ENCODE measurements around the gene GGA3.

GGA3 gene

DNA sequence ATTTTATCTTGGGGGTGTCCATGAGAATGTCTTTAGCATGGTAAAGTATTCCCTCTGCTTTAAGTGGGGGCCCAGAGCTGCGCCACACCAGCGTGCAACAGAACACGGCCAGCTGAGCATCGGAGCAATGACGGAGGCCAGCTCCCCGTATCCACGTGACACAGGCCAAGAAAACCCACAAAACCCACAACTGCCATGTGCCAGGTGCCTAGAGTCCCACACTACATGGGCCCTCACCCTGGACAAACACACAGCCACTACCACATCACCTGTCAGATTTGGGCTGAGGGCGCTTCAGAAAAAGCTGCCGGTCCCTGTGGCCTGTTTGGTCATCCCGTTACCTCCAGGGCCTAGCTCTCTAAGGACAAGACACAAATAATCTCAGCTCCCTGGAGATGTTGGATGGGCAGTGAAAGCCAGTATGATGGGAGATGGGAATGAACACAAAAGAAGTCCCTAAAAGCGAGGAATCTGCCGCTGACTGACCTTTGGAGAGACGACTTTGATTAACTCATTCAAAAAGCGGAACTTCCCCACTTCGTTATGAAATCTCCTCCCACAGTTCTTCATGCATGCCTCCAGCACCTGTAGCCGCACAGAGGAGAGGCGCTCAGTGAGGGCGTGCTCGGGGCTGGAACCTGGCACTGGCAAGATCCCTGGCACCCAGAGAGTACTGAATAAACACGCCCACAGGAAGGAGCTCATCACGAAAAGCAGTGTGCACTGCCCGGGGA is 17.1 kb downstream of the GGA3 start:
- peak; percentile 83 for DNase-seq

DNA sequence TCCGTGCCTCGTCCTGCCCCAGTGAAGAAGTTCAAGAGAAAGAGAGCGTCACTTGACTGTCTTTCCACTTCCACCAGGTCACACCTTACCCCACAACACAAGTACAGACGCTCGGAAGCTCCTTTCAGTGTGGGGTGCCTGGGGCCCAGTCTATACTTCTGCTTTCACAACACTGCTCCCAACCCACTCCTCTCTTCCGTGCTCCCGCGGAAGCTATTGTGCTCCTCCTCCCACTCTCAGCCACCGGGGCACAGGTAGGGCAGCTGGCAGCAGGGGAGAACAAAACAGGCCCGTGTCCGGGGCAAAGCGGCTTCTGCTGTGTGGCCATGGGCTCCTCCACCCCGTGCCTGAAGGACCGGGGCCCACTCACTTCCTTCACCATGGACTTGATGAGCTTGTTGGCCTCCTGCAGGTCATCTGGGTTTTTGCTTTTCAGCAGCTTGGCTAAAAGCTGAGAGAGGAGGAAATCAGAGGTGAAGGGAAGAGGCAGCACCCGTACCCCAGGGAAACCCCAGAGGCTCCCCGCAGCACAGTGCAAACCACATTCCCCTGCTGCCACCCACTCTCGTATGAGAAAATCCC is 18.9 kb downstream of the GGA3 start:
- peak; percentile 12 for DNase-seq

DNA sequence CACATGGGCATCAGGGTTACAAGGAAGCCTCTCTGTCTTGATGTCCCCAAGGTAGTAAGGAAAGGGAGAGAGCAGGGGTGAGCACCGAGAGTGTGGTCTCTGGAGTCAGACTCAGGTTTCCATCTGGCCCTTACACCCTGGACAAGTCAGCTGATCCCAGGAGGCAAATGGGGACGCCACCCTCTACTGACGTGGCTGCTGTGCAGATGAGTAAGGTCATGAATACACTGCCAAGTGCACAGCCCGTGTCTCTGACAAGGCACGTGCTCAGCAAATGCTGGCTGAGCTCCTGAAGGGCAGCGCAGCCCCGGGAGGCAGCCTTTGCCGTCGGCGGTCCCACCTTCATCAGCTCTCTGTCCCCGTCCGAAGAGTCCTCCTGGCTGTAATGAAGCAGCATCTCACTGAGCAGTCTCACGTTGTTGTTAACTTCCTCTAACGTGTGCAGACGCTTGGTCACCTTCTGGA is 19.4 kb downstream of the GGA3 start:
- DNase-seq: no peak

DNA sequence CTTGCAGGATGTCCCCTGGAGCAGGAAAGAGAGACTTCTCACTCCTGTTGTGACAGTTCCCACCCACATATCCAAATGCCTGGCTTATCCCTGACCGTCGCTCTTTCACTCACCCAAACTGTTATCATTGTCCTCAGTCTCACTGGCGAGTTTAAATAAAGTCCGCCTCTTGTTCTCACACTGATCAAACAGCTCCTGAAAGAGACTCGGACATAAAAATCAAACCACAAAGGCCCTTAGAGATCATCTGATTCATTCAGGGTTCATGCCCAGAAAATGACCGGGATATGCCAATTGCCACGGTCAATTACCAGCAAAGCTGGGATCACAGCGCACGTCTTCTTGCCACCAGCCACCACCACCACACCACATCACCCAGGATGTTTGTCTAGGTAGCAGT is 19.9 kb downstream of the GGA3 start:
- DNase-seq: no peak

DNA sequence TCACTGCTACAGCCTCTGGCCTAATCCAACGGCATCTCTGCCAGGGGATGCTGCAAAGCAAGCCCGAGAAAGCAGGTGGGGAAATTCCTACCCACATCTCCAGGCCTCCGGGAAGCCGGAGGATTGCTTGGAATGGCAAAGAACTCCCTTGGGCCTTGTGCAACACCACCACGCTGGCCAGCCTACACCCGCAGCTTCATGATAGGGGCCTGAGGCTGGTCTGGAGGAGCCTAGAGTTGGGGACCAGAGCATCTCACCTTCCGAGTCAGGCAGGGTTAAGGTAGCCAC is 20.3 kb downstream of the GGA3 start:
- no peak for DNase-seq

DNA sequence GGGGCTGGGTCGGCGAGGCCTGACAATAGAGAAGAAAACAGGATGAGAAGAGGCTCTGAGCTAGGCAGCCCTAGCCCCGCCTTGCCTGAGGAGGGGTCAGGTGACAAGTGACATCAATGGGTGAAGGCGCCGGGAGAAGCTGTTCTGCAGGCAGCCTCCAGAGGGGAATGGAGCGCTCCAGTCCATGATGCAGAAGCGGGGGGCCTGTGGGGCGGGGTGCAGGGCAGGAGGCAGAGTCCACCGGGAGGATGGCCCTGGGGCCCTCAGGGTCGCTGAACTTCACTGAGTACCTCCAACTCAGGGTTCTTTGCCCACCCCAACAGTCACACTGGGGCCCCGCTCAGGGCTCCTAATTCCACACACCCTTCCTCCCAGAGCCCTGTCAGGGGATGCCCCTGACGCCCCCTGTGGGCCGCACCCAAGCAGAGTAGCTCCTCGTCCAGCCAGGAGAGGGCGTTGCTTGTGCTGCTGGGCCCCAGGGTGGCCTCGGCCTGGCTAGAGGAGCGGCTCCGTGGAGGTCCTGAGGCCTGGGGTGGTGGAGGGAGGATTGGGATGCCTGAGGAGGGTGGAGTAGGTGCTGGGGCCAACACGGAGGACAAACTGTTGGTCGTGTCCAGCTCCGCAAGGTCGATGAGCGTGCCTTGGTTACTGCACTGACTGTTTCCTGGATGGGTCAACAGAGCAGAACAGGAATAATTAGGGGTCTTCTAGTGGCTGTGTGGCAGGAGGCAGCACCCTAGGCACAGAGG is 20.8 kb downstream of the GGA3 start:
- DNase-seq: peak; percentile 45

DNA sequence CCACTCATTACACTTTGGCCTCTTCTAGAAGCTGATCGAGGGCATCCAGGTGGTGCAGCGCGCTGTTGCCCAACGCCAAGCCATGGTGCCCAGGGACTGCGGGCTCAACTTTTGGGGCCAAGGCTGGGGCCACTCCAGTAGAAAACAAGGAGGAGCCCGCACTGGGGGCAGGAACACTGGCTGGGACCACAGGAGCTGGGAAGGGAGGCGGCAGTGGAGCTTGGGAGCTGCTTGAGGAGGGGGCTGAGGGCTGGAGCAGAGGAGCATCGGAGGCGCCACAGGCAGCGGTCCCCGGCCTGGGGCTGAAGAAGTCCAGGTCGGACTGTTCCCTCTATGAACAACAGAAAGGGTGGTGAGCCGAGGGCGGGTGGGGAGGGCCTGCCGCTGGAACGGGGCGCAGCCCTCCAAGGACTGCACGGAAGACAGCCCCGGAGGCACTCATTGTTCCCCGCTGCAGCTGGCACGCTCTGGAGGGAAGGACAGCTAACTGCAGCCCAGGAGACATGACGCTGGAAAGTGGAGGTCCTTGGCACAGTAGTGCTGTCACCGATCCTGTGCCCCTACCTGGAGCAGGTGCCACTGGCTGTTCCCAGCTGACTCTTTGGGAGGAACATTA is 21.5 kb downstream of the GGA3 start:
- no peak for DNase-seq

DNA sequence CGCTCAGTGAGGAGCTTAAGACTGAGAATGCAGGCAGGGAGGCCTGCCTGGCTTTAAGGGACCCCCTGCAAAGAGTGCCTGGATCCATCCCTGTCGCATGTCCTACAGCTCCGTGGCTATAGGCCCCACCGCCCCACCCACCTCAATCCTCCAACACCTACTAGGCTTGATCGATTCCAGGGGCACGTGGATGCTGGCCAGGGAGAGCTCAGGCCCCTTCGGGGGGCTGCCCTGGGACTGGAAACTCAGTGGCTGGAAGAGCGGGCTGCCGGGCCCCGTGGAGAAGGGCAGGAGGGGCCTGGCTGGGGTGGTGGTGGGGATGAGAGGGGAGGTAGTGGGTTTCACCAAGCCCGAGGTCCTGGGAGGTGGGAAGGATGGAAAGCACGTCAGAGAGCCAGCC is 22.2 kb downstream of the GGA3 start:
- DNase-seq: no peak

DNA sequence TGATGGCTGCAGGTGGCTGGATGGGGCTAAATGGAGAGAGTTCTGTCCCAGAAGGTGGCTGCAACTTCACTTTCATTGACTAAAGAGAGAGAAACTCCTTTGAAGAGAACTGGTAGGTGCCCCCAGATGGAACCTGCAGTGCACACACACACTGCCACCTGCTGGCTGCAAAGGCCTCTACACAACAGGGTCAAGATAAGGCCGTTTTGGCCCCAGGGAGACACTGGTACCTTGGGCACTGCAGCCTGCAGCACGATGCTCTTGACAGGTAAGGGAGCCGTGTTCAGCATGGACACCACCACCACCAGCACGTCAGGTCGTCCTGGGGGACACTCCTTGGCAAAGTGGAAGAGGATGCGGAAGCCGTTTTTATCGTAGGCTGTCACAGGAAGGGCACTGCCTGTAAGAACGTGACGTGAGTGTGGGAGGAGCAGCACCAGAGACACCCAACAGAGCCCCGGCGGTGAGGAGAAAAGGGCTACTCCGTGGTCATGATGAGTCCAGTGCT is 22.7 kb downstream of the GGA3 start:
- DNase-seq: peak; percentile 68

DNA sequence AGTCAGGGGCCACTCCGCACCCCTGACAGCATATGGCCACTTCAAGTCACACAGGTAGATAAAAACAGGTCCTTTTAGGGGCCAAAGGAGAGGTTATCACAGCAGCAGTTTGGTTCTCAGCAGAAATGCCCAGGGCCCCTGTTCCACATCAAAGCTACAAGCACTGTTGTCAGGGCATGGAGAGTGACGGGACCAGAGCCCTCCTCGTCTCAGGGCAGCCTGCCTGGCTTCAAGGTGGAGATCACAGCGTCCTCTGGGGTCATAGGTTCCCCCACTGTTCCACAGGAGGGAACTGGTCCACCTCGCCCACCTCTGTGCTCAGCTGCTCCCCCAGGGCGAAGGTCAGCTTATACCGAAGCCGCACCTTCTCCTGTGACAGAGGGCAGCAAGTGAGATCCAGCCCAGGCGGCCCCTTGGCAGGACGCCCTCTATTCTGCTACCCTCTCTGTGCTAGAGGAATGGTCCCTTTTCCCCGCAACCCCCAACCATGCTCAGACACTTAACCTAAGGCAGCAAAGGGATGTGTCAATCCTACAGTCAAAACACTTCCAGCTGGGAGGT is 23.3 kb downstream of the GGA3 start:
- no peak for DNase-seq

DNA sequence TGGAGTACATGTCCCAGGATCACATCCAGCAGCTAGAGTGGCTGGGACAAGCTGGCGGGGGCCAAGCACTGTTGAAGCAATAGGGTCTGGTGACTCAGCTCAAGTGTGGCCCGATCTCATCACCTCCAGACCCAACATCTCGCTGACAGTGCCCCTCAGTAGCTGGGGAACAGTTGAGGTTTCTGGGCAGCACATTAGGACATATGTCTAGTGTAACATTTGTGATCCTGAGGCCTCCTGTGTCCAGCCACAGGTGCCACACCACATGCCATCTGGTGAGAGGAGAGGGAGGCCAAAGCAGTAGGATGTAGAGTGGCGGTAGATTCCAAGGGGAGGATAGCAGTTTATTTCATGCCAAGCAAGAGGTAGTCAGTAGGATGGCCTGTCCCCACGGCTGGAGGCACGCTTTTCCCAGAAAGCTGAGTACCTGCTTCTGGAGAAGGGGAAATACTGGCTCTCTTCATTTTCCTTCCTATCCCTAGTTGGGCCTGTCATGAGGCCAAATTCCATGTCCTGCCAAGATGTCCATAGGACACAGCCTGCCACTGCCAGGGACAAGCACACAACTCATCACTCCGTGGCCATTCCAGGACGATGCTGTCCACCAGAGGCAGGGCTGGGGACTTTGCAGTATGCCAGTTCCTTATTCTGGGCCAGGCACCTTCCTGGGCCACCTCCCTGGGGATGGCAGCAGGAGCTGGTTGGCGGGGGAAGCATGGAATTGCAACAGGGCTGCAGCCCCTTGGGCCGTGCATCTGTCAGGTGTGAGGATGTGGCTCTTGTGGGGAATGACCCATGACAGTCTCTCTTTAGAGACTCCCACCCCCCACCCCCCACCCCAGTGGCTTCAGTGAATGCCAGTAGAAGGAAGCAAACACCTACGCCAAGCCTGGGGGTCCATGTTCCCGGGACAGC is 24.0 kb downstream of the GGA3 start:
- DNase-seq: no peak

DNA sequence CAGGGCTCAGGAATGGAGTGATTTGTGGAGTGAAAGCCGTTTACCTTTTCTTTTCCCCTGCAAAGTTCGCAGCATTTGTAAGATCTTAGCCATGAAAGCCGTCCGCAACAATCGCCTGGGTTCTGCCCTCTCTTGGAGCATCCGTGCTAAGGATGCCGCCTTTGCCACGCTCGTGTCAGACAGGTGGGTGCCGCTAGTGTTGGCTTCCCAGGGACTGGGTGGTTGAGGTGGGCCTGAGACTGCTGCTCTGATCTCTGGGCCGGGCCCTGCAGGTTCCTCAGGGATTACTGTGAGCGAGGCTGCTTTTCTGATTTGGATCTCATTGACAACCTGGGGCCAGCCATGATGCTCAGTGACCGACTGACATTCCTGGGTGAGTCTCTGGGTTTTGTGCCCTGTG is 28.6 kb downstream of the GGA3 start:
- DNase-seq: no peak

DNA sequence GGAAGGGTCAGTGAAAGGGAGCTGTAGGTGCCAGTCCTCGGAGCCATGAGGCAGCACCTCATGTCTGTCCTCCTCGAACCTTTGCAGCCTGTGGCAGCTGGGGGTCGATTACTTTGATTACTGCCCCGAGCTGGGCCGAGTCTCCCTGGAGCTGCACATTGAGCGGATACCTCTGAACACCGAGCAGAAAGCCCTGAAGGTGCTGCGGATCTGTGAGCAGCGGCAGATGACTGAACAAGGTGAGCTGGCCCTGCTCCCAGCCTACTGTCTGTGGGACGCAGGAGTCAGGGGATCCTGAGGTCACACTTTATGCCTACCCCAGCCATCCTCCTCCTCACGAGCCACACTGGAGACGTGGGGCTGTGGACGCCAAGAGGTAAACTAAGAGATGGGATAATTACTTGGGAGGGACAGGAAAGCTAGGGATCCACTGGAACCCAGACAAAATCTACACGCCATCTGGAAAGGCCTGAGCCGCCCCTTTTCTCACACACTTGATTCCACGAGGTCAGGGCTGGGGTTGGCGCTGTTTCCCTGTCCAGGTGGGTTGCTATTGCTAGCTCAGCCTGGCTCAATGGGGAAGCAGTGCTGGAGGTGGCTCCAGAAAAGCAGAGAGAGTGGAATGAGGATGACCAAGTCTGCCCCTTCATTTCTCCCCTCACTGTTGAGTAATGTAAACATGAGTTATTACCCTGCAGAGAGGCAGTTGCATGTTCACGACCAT is 29.5 kb downstream of the GGA3 start:
- no peak for DNase-seq

DNA sequence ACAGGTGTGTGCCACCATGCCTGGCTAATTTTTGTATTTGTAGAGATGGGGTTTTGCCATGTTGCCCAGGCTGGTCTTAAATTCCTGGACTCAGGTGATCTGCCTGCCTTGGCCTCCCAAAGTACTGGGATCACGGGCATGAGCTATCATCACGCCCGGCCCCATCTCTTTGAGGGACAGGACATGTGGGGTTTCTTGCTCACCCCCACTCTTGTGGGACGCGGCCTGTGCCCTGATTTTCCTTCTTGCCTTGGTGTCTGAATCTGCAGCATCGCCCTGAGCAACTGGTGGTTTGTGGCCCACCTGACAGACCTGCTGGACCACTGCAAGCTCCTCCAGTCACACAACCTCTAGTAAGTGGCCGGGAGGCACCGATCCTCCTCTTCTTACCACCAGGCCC is 30.3 kb downstream of the GGA3 start:
- no peak for DNase-seq

DNA sequence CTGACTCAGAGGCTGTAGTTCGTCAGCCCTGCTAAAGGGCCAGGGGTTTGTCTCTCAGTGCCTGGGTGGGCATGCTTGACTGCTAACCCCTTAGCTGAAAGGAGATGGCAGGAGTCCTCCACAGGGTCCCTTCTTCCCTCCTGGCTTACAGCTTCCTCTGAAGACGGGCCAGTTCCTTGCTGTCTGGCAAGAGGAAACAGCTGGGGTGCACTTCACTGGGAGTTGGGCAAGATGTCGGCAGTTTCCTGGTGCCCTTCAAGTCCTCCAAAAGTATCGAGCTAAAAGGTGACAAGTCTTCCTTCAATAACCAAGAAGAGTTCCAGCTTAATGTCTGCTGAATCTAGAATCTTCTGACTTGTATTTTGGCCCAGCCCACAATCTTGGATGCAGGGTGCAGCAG is 32.6 kb downstream of the GGA3 start:
- peak; percentile 72 for DNase-seq

DNA sequence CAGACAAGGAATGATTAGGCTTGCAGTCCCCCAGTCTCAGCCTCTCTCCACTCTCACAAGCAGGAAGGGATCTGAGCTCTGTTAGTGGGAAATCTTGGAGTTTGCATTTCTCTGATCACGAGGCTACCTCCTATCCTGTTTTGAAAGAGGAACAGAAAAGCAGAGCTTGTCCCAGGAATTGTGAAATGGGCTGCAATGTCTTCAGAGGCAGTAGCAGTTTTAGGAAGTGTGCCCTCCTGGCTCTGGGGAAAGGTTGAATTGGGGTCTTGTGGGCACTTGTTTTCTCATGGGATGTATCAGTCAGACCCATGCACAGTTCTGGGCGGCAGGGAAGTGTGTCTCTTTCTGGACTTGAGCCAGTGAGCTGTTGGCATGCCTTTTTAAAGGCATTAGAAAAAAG is 33.1 kb downstream of the GGA3 start:
- peak; percentile 97 for DNase-seq

DNA sequence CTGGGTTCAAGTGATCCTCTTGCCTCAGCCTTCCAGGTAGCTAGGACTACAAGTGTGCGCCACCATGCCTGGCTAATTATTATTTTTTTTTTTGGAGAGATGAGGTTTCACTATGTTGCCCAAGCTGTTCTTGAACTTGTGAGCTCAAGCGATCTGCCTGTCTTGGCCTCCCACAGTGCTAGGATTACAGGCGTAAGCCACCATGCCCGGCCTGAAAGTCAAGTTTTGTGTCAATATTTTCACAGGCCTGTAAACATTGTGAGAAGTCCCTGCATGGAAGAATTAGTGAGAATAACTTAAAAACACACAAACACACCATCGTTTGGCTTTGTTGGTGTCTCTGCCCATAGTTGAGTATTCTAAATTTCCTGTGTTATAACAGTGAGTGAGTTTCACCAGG is 33.7 kb downstream of the GGA3 start:
- peak; percentile 27 for DNase-seq

DNA sequence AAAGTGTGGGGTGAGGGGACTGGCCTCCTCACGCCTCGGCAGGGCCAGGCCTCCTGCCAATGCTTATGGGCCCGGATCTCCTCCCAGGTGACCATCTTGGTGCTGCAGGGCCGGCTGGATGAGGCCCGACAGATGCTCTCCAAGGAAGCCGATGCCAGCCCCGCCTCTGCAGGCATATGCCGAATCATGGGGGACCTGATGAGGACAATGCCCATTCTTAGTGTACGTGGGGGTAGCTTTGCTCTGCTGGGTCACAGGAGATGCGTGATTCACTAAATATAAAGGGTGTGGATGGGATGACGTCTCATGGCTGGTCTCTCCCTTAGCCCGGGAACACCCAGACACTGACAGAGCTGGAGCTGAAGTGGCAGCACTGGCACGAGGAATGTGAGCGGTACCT is 36.4 kb downstream of the GGA3 start:
- DNase-seq: no peak

DNA sequence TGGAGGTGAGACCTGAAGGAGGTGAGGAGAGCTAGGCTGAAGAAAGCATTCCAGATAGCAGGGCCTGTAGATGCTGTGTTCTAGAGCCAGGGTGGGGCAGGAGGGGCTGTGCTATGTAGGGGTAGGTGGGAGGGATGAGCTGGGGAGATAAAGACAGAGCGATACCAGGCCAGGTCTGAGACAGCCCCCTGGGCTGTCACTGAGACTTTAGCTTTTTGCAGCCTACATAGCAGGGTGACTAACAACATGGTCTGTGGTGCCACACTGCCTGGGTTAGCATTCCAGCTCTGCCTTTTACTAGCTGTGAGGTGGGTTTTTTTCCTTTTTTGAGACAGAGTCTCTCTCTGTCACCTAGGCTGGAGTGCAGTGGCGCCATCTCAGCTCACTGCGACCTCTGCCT is 41.6 kb downstream of the GGA3 start:
- DNase-seq: no peak

DNA sequence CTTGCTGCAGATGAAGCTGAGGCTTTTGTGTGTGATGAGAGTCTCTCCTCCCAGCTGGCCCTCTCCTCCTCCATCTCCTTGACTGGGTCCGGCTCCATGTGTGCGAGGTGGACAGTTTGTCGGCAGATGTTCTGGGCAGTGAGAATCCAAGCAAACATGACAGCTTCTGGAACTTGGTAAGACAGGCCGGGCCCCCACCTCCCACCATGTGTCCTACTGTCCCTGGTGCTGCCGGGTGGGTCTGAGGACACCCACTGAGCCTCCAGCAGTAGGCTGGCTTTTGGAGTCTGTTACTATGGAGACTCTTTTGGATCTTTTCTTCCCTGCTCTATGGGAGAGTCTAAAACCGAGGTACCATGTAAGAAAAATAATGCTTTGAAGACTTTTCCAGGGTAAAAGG is 43.3 kb downstream of the GGA3 start:
- DNase-seq: no peak

DNA sequence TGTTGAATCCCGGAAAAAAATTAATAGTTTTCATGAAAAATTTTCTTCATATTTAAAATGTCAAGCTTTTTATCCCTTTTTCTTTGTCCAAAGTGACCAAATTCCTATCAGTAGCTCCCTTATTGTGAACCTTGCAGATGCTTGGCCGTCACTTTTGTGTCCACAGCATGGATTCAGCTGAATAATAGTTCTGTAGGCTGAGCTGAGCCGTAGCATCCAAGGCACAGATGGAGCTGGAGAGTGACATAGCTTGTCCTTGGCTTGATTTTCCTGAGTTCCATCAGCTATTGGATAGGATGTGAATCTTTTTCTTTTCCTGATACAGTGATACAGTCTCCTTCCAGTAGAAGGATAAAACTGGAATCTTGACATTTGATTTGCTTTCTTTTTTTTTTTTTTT is 52.3 kb downstream of the GGA3 start:
- DNase-seq: no peak

DNA sequence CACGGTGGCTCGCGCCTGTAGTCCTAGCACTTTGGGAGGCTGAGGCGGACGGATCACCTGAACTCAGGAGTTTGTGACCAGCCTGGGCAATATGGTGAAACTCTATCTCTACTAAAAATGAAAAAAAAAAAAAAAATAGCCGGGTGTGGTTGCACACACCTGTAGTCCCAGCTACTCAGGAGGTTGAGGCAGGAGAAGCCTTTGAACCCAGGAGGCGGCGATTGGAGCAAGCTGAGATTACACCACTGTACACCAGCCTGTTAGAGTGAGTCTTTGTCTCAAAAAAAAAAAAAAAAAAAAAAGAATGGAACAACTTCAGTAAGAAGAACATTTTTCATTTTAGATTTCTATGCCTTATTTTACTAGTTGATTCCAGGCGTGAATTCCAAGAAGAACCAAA is 53.2 kb downstream of the GGA3 start:
- no peak for DNase-seq
